ENCODE measurements around the gene ZNF821. TPM values are rescaled to one million over a fixed set of nuclear protein-coding genes. Genes with fewer than 3 reads are reported as not detected.
"Not testable (repeated sequence)": the region's sequence is repeated elsewhere in the genome, so short reads cannot be mapped to it uniquely, and the experiment has no call there.

The ZNF821 gene
- polyA plus RNA-seq, 5 donors = 19.4 to 23.4 (median 21.7) TPM

DNA sequence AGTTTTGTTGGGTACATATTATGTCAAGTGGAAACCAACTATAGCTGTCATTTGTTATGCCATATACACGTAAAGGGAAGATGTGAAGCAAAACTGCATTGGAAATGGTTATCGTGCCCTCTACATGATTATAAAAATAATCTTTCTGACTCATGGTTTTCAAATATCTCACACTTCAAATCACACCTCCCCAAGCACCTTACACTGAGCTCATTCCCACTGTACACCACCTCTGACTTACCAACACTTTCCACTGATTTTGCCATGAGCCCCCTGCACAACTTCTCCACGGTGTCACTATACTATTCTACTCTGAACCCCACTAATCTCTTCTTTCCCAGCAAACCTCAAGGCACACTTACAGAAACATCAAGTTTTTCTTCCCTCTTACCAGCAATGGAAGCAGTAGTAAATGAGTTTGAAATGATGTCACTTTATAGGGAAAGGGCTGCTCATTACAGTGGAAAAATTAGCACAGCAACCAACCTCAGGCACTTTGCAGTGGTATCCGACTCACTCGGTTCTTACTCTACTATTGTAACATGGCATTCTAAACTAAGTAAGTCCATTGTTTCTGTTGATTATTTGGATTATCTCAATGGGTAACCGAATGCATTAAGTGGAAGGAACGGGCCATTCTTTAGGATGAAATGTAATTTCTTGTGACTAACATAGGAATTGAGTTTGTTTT is 18.7 kb downstream of the ZNF821 start:
- DNase-seq = no peak

DNA sequence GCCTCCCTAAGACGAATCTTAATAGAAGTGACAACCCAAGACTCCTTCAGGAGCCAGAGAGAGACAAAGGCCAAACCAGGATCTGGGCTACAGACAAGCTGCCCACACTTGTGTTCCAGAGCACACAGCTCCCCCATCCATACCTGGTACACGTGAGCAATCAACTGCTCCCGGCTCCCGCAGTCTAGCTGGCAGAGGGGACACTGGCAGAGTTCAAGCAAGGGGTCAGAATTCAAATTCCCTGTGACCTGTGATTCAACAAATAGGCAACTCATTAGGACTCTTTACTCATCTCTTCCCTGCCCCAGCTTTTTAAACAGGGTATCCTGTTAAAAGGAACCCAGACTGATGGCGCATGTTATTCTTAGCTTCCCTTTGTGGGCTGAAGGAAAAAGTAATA is 20.0 kb downstream of the ZNF821 start:
- DNase-seq = no peak

DNA sequence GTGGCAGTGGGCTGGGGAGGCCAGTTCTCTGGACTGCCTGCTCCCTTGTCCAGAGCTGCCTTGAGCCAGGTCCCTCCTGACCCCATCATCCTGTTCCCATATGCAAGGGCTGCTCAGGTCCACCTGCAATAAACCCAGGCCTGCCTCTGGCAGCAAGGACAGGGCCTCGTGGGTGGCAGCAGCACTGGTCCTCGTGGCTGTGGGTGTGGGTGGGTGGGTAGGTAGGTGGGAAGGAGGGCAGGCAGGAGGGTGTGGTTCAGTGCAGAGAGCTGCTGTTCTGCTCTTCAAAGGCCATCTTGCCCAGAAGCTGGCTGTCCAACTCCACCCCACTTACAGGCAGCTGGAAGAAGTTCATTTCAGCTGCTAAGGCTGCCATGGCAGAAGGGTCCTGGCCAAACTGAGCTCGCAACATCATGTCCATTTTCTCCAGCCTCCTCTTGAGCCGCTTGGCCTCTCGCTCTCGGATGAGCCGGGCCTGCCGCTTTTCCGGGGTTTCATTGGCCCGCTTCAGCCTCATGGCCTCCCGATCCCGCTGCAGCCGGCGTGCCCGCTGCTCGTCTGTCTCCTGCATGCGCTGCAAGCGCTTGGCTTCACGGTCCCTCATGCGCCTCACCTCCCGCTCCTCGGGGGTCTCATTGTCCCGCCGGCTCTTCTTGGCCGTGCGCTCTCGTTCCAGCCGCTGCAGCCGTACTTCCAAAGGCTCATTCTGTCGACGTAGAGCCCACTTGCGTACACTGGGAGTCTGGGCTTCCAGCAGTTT is 24.0 kb downstream of the ZNF821 start:
- DNase-seq = no peak

DNA sequence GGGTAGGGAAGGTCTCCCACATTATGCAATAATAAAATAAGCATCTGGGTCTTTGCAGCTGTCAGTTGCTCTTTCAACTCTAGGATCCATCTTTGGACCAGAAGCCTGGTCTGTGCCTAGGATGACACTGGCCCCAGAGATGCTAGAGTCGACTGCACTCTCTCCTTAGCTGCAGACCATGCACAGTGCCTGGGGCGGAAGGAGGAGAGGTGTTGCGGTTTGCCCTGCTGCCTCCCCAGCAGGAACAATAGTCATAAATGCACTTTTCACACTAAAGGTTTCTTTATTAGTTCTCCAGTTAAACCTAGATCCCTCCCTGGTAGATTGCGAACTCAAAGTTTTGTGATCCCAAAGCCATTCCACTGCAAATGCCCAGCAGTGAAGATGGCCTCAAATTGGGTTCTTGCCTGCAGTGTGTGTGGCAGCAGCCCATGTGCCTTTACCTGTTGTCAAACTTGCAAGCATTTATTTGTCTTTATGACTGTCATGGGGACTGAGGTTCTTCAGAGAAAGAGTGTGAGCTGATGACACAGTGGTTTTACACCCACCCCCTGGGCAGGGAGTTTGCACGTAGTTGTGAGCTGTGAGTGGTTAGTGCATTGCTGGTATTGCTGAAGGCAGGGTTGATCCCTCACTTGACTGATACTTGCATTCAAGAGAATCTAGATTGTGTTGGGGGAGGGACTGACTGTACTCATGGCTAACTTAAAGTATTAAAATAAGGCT is 27.9 kb downstream of the ZNF821 start:
- no peak for DNase-seq

DNA sequence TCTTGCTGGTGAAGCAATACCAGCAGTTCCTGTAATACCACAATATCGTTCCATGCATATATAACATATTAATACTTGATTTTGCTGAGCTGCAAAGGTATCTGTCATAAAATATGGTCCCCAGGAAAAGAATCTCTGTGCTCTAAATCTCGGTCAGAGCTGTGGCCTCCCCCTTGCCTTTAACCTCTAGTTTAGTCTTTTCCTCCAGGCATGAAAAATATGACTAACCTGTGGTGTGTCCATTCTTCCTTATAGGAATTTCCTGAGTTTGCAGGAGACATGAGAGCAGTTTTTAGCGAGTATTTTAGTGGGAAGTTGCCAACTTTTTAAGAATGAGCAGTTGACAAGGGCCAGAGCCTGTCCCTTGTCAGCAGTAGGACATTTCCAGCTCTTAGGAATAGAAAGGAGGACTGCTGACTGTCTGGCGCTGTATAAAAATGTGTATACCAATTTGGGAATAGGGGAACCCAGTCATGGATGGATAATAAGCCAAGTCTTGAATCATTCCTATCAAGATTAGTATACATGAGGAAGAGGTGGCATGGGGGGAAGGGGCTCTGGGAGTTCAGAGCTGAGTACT is 29.5 kb downstream of the ZNF821 start:
- no peak for DNase-seq

DNA sequence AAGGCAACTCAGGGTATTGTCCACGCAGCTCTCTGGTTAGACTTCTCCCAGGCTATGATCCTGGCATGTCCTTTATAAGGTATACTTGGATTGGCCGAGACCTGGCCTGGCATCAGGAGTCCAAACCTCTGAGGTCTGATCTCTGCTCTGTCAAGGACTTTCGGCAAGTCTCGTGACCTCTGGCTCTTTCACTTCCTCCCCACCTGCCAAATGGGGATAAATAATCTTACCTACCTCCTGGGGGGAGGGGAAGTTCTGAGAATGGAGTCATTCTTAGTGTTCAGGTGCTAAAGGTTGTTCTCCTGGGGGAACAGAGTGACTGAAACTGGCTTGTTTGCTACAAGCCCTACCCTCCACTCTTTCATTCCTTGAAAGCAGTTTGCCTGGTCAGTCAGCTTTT is 30.6 kb downstream of the ZNF821 start:
- DNase-seq = no peak

DNA sequence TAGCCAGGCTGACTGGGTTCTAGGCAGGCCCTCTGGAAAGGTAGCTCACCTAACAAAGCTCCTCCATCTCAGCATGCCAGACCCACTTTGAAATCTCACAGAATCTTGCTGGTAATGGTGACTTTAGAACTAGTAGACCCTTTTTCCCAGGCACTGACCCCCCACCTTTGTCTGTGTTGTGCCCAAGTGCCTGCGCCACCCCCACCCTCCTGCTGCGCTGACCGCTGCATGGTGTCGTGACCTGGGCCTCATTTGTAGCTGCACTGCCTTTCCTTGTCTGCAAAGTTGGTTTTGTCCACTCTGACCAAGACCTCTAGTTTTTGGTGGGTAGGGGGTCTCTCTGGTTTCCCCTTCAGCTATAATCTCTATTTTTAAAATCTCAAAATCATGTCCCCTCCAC is 31.4 kb downstream of the ZNF821 start:
- DNase-seq = no peak

DNA sequence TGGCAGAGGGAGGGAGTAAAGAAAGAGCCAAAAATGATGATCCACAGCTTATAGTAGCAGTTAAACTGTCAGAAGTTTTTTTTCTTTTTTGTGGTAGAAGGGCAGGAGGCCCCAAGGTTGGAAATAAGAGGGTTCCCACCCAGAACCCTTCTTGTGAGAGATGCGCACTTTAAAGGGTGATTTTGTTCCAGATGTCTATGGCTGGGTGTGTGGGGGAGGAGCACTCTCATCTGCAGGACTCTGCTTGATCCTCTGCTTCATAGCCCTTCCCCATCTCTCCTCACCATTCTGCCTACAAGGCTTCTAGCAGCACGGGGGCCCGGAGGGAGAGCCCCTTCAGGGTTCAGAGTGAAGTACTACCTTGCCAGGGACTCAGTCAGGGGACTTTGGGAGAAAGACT is 31.8 kb downstream of the ZNF821 start:
- DNase-seq = no peak

DNA sequence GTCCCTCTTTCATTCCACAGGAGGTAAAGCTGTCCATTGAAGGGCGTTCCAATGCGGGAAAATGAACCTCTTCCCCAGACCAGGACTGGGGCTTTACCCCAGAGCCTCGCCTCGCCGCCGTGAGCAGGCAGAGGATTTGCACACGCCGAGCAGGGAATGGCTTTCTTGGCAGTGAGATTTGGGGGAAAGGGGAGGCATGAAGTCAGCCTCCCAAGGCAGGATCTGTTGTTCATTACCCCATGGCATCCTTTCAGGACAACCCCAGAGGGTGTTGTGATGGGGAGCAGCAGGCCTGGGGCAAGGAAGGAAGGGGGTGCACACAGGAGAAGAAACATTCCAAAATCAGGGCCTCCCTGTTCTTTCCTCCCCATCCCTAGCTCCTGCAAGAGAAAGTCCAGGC is 32.2 kb downstream of the ZNF821 start:
- no peak for DNase-seq

DNA sequence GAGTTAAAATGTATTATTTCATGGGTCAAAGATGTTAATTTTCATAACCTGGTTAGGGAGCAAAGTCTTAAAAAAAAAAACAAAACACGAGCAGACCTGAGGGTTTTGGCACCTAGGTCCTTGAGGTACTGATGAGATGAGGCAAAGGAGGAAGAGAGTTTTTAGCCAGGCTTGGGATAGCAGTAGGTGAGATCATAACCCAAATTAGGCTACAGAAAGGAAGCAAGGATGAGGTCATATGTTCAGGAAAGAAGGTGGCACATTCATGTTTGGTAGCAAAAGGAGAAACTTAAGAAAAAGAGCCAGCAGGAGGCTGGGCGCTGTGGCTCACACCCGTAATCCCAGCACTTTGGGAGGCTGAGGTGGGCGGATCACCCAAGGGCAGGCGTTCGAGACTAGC is 35.4 kb downstream of the ZNF821 start:
- DNase-seq = no peak

DNA sequence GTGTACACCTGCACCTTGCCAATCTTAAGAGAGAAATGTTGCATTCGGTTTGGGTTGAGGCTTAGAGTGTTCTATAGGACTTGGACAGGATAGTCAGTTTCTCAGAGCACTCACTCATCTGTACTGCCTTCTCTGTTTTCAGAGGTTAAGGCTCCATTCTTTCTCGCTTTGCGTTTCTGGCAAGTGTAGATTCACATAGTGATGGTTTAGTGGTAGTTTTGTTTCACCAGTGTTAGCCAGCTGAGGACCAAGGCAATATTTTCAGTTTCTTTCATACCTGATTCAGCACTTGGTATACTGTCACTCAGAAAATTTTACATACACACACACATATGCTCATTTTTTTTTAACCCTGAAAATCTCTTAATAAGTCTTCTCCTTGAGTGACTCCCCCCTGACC is 36.9 kb downstream of the ZNF821 start:
- no peak for DNase-seq

DNA sequence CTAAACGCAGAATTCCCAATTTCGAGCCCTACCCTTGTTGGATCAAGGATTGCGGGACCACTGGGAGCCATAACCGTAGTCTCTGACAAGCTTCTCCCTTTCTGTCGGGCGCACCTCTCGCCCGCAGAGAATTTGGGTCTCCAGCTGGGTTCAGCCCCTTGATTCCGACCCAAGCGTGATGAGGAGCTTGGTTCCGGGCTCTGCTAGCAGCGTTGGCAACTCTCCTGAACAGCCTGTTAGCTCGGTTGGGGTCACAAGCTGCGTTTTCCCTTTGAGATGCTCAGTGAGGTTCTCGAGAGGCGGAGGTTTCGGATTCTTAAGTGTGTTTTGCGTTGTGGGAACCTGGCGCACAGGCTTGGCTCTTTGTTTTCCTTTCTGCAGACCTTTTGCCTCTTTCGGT is 37.6 kb downstream of the ZNF821 start:
- peak in 1 of 2 donors; percentile 14 for DNase-seq

DNA sequence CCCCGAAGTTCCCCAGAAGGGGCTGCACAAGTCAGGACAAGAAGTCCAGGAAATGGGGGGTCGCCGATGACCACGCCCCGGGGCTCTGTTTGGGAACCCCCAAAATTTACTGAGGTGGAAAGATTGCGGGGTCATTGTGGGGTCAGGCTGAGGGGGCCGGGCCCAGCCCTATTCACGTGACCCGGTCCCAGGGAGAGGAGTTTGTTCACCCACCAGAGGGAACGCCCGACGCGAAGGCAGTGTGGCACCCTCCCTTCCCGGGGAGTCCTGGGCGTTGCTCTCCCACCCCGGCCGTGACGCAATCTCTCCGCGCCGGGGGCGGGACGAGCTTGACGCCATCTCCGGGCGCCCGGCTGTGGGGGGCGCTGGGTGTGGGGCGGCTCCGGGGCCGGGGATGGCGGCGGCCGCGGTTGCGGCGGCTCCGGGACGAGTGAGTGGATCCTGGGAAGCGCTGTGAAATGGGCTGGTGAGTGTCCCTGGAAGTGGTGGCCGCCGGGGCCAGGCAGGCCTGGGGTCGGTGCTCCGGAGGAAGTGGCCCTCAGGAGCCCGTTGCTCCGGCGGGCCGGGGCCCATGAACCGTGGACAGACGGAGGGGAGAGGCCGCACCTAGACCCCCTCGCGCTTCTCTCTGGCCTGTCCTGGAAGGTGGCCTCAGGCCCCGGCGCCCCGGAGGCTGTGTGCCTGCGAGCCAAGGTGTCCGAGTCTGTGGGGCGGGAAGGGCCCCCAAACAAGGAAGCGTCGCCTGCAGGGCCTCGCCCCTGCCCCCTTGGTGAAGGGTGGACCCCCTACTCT is 38.1 kb downstream of the ZNF821 start, which contains the start of gene ATXN1L:
ATXN1L (plus strand) TSS at position 338 of the 792 bp plus-strand sequence. CDS start 3,765 bp downstream, outside the sequence.
- peak; percentile 88 to 92 for DNase-seq

DNA sequence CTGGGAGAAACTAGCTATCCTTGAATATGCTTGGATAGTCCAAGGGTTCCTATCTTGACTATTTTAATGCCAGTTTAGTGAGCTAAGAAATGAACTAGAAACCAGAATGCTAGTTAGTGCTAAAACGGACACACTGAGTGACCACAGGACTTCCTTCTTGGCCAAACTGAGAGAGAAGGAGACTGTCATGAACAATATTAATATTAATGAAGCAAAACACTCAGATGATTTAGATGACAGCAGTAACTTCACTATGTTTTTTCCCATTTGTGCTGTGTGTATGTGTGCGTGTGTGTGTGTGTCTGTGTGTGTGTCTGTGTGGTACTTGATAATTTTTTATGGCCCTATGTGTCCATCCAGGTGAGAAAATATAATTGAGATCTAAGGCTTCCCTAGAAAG is 40.4 kb downstream of the ZNF821 start:
- no peak for DNase-seq

DNA sequence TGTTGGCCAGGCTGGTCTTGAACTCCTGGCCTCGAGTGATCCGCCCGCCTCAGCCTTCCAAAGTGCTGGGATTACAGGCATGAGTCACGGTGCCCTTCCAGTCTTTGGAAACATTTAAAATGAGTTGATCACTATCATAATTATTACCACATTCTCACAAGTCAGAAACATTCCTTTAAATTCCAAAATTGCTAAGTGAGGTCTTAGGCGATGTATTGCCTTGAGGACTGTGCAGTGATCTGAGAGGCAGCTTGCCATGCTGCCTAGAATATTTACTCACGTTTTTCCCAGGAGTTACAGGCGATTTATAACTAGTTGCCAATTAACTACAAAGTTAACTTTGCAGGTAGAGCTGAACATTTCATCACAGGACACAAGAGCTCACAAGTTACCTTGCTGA is 43.9 kb downstream of the ZNF821 start:
- no peak for DNase-seq

DNA sequence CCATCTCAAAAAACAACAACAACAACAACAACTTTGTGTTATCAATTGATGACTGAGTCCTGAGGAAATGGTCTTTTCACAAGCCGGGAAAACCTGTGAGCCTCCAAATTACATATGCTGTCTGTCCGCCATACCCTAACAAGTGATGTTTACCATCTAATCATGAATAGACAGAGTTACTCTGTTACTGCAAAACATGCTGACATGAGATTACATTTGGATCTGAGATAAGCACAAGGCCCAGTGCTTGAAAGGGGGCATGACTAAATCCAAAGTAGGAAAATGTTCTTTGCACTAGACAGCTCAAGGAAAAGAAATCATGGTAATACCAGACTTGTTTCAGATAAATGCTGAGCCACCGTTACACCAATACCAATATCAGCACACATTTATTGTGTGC is 46.8 kb downstream of the ZNF821 start:
- DNase-seq = no peak

DNA sequence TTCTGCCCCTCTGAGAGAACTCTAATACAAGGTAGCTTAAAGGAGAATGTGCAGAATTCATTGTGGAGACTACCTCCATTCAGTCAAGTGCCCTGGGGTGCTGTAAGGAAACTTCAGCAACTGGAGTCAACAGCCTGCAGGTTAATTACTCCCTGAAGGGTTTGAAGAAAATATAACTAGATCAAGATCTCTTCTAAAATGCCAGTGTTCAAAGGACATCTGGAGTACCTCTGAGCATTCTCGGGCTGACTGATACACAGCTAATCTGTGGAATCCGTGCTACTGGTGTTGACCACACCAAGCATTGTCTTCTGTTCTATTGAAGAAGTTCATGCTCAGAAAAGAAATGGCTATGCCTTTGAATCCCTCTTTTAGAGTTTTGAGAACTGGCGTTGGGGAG is 49.7 kb downstream of the ZNF821 start:
- DNase-seq = no peak

DNA sequence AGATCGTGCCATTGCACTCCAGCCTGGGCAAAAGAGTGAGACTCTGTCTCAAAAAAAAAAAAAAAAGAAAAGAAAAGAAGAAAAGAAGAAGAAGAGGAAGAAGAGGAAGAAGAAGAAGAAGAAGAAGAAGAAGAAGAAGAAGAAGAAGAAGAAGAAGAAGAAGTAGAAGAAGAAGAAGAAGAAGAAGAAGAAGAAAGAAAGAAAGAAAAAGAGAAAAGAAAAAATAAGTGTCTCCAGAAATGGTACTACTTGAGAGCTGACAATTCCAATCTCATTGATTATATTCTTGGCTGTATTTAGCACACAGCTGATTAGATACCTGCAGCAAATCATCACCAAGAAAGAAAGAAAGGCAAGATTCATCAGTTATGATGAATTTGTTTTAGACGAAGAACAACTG is 51.9 kb downstream of the ZNF821 start:
- not testable (repeated sequence) for DNase-seq

DNA sequence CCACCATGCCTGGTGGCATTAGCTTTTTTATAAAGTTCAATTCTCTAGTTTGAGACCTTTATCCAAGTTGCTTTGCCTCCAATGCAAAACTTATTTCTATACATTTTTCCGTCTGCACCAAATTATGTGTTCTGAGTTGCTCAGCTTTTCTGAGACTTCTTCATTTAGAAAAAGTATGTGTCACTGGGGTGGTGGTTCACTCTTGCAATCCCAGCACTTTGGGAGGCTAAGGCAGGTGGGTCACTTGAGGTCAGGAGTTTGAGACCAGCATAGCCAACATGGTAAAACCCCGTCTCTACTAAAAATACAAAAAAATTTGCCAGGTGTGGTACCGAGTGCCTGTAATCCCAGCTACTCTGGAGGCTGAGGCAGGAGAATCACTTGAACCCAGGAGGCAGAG is 52.3 kb downstream of the ZNF821 start:
- not testable (repeated sequence) for DNase-seq

DNA sequence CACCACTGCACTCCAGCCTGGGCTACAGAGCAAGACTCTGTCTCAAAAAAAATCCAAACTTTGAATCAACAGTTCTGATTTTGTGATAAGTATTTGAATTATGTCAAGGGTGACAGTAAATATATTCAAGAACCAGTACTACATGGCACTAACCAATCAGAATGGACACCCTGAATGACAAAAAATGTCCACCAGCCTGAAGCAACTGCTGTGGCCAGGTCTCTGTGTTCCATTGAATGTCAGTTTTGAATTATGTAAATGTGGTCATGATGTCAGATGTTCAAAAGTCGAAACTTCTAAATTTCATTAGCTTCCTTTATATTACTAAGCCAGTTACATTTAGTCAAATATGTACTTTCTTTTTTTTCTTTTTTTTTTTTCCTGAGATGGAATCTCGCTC is 53.6 kb downstream of the ZNF821 start:
- no peak for DNase-seq

DNA sequence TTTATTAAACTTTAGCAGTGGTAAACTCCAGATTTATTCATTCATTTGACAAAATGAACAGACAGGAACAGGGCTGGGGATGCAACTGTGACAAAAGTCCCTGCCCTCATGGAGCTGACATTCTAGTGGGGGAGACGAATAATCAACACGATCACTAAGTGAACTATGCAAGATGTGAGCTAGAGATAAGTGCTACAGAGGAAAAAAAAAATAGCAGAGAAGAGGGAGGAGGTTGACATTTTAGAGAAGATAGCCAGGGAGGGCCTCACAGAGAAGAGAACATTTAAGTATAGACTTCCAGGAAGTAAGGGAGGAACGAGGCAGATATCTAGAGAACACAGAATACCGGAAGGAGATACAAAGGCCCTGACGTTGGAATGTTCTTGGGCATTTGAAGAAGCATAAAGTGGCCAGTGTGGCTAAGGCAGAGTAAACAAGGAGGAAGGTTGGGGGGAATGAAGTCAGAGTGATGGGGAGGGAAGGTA is 57.4 kb downstream of the ZNF821 start:
- no peak for DNase-seq

DNA sequence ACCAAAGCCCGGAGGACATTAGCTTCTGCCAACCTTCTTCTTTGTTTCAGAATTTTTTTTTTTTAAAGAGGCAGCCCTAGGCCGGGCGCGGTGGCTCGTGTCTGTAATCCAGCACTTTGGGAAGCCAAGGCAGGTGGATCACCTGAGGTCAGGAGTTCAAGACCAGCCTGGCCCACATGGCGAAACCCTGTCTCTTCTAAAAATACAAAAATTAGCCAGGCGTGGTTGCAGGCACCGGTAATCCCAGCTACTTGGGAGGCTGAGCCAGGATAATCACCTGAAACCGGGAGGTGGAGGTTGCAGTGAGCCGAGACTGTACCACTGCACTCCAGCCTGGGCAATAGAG is 66.9 kb downstream of the ZNF821 start:
- not testable (repeated sequence) for DNase-seq

Measured in right lung (tissue), 5 donors.